ENCODE data around the gene TET2.

TET2 gene

GRCh38 chr4:105305019-105305836, 158.6 kb downstream of the TET2 start:
- DNase-seq: no peak

GRCh38 chr4:105306158-105306781, 159.6 kb downstream of the TET2 start:
- no peak for DNase-seq

- no peak for DNase-seq
Observed at GRCh38 chr4:105306820-105307219, 160.1 kb downstream of the TET2 start.

GRCh38 chr4:105318486-105318885, 171.8 kb downstream of the TET2 start:
- DNase-seq: no peak

GRCh38 chr4:105327222-105327621, 180.5 kb downstream of the TET2 start:
- DNase-seq: no peak

- DNase-seq: no peak
Observed at GRCh38 chr4:105327956-105328355, 181.3 kb downstream of the TET2 start.

- no peak for DNase-seq
Observed at GRCh38 chr4:105329081-105329480, 182.4 kb downstream of the TET2 start.

All from NCI-H2107 (cell line).